Thoracic aorta (tissue), 2 donors: ENCODE data around the gene ZNF385A. TPM values are rescaled to one million over a fixed set of nuclear protein-coding genes. Genes with fewer than 3 reads are reported as not detected.
A peak's percentile ranks its signal among the peaks of the same experiment; 100 is the strongest.

Source experiments
- ATAC-seq: fragments of 150-250 bp; one replicate; pipeline ENCODE4 v1.8.0; 2017; ENCODE audit warnings: low read depth; ENCODE audit not compliant: insufficient number of reproducible peaks, low FRiP score
- DNase-seq: peaks from one replicate; pipeline ENCODE4 v3.0.0-alpha.2; 2020; ENCODE audit warnings: low spot score
- H3K27ac ChIP-seq, 2 donors: fragments of 200-600 bp; sonication (generic); 1 replicate in 1 of 2; 2 replicates in 1 of 2; pipeline ENCODE4 v1.5.1; 2016; ENCODE audit warnings: mild to moderate bottlenecking in 2 of 2, moderate library complexity in 2 of 2
- H3K27me3 ChIP-seq: fragments of 200-600 bp; sonication (generic); replicated peaks from 2 replicates; pipeline ENCODE4 v1.6.0; 2016; ENCODE audit warnings: mild to moderate bottlenecking; ENCODE audit not compliant: insufficient read depth
- H3K36me3 ChIP-seq: fragments of 200-600 bp; sonication (generic); one replicate; pipeline ENCODE4 v1.5.1; 2016
- H3K4me1 ChIP-seq, 2 donors: fragments of 200-600 bp; sonication (generic); 1 replicate in 1 of 2; 2 replicates in 1 of 2; pipeline versions ENCODE4 v1.5.1 to v1.6.0; 2016; ENCODE audit warnings: low read depth in 2 of 2, mild to moderate bottlenecking in 1 of 2; ENCODE audit not compliant: control insufficient read depth in 1 of 2
- H3K4me3 ChIP-seq: fragments of 200-600 bp; sonication (generic); 2 replicates; pipeline ENCODE4 v1.5.1; 2016; ENCODE audit warnings: mild to moderate bottlenecking
- H3K9me3 ChIP-seq: fragments of 200-600 bp; sonication (generic); 2 replicates; pipeline ENCODE4 v1.5.1; 2016
- CTCF ChIP-seq: fragments of 200-600 bp; sonication (generic); IDR thresholded peaks from one replicate; pipeline ENCODE4 v1.5.1; 2019; ENCODE audit warnings: antibody characterized with exemption
- total RNA-seq, 2 donors: library from RNA; depleted of rRNA; stranded (reverse); fragments of >200 nt; gene quantifications; one replicate each; pipeline versions ENCODE4 v1.1.0 to v1.2.3, GENCODE V29; 2016

Gene ZNF385A
- total RNA-seq, 2 donors from 2014 or later, result 7.4 to 19.0 TPM

DNA sequence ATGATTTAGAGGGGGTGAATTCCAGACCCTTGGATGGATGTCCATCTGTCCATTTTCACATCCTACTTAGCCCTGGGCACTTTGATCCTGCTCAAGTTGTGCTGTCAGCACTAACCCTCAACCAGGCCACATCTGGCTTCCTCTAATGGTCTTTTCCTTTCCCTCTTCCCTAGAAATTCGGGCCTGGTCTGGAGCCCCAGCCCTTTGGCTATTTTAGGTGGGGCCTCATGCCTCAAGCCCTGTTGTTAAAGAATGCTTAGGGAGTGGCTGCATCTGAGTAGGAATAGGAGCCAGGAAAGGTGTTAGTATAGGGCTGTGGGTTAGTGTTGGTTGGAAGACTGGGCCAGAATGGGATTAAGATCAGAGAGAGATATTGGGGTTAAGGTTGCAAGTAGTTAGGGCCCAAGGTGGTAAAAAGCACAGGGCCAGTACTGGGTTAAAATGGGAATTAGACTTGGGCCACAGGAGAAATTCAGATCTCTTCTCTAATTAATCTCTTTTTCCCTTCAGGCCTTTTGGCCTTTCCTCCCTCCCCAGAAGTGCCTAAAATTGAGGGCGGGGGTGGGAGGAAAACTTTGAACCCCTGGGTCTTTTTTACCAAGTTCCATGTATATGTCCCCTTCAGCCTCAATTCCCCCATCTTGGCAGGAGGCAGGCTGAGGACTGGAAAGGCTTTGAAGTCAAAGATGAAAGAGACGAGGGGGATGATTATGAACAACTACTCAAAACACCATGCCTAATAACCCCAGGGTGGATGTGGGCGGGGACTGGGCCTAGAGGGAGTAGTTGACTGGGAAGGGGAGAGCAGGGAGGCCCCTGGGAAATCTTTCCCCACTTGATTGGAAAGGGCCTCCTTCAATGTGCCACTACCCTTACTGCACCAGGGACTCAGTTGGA, 4.0 kb upstream of the ZNF385A start:
- Histone ChIP-seq H3K4me1 (peaks cover 0 to 14% of the 10 kb centered on the region in 2 donors), H3K36me3 (no peaks in the 10 kb centered on the region), H3K9me3 (no peaks in the 10 kb centered on the region), H3K4me3 (no peak overlapping the region), H3K27ac (no peak overlapping the region), H3K27me3 (no peaks in the 10 kb centered on the region)
- no peak for TF ChIP-seq CTCF
- DNase-seq (no peak), ATAC-seq (no peak)

DNA sequence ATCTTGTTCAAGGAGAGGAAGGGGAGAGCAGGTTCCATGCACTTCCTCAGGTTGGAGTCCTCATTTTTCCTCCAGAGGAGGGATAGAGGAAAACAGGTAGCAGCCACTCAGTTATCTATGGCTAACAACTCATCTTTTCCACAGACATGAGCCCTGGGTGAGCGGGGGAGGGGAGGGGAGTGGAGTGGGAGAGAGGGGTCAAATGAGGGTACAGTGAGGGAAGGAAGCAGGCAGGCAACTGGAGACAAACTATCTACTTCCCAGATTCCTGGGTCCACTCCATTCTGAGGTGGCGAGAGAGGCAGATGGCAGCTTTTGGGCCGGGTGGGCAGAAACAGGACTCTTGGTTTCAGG, 2.6 kb upstream of the ZNF385A start:
- TF ChIP-seq CTCF, result no peak
- Histone ChIP-seq H3K4me1 (peaks cover 0 to 5% of the 10 kb centered on the region in 2 donors), H3K27me3 (no peaks in the 10 kb centered on the region), H3K36me3 (no peaks in the 10 kb centered on the region), H3K27ac (no peak overlapping the region), H3K9me3 (no peaks in the 10 kb centered on the region), H3K4me3 (no peak overlapping the region)
- ATAC-seq (no peak), DNase-seq (no peak)

DNA sequence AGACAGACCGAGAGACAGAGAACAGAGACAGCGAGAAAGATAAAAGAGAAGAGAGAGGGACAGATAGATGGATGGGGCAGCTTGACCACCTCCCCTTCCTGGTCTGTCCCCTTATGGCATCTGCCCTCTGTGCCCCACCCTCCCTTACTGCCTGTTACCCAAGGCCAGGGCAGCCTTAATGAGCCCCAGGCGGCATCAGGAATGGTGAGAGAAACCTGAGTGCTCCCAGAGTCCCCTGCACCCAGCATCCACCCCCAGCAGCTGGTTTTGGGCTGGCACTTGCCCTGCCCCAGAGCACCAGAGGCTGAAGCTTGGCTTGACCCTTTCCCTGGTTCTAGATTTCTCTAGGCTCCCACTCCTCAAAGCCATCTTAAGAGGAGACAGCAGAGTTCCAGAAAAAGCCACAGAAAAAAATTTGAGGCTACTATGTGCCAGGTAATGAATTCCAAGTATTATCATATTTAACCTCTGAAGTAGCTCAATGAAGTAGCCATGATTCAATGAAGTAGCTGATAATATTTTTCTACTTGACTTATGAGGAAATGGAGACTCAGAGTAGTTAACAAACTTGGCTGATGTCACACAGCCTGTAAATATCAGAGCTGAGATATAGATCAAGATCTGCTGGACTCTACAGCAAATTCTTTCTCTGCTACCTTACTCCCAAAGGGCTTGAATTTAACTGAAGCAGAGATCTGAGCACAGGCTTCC, 2.0 kb upstream of the ZNF385A start:
- no peaks in the 10 kb centered on the region for H3K27me3 ChIP-seq
- H3K9me3 ChIP-seq, result no peaks in the 10 kb centered on the region
- ATAC-seq, result no peak
- no peak for TF ChIP-seq CTCF
- H3K4me3 ChIP-seq, result no peak overlapping the region
- DNase-seq, result no peak
- H3K4me1 ChIP-seq, result no peaks in the 10 kb centered on the region
- H3K27ac ChIP-seq, result no peak overlapping the region
- no peaks in the 10 kb centered on the region for H3K36me3 ChIP-seq

DNA sequence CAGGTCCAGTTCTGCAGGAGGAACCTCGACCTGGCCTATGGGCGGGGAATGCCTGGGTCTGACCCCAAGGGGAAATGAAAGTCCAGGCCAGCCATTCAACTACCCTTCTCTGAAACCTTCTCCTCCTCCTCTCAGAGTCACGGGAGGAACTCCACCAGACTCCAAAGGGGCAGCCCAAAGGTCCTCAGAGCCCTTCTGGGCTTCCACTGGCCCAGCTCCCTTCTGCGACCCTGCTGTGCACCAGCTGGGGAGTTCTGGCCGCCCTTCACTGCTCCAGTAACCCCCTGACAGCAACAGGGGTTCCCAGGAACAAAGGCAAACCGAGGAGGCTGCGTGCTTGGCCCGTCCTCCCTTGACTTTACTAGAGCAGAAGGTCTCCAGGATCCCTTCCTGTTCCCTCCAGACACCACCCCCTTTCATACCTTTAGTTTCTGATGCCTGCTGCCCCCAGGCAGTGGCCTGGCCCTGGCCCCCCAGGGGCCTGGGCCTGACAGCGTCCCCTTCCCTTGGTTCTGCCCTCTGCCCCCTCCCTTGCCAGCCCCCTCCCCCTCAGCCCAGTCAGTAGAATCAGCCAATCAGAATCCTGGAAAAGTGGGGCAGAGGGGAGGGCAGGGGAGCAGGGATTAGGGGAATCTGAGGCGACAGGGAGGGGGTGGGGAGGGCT, 850 bp upstream of the ZNF385A start:
- Histone ChIP-seq H3K27me3 (no peaks in the 10 kb centered on the region), H3K4me3 (no peak overlapping the region), H3K9me3 (no peaks in the 10 kb centered on the region), H3K36me3 (no peaks in the 10 kb centered on the region), H3K4me1 (no peaks in the 10 kb centered on the region), H3K27ac (peak overlapping the region in 1 of 2 donors; percentile 45)
- ATAC-seq (no peak), DNase-seq (no peak)
- no peak for TF ChIP-seq CTCF

DNA sequence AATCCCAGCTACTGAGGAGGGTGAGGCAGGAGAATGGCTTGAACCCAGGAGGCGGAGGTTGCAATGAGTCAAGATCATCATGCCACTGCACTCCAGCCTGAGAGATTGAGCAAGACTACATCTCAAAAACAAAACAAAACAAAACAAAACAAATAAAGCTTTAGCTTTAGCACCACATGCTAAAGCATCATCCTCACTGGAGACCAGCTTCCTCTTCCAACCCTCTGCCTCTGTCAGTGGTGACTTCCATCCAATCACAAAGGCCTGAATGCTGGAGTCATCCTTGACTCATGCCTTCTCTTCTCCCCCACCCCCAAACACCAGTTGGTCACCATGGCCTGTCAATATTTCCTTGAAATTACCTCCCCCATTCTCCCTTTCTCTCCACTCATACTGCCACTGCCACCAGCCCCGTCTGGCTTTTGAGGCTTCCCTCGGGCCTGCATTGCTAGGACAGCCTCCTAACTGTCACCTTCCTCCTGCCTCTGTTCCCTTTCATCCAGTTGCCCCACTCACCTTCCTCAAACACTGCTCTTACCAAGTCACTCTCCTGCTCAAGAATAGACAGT, 1.4 kb downstream of the ZNF385A start:
- ATAC-seq (no peak), DNase-seq (no peak)
- Histone ChIP-seq H3K36me3 (no peaks in the 10 kb centered on the region), H3K27ac (peak overlapping the region in 1 of 2 donors; percentile 42), H3K9me3 (no peaks in the 10 kb centered on the region), H3K4me1 (peaks cover 2 to 12% of the 10 kb centered on the region in 2 donors), H3K4me3 (no peak overlapping the region), H3K27me3 (no peaks in the 10 kb centered on the region)
- no peak for TF ChIP-seq CTCF
